Stimulated activated CD4-positive, alpha-beta T cell treated with anti-CD3 and anti-CD28 coated beads, Interleukin-4, amount 100 ng/mL, for 24 hours (primary cell): ENCODE measurements around the gene BMPER.

Experiments used
- DNase-seq: peaks from one replicate; pipeline ENCODE4 v3.0.0-alpha.2; 2020

BMPER gene

DNA sequence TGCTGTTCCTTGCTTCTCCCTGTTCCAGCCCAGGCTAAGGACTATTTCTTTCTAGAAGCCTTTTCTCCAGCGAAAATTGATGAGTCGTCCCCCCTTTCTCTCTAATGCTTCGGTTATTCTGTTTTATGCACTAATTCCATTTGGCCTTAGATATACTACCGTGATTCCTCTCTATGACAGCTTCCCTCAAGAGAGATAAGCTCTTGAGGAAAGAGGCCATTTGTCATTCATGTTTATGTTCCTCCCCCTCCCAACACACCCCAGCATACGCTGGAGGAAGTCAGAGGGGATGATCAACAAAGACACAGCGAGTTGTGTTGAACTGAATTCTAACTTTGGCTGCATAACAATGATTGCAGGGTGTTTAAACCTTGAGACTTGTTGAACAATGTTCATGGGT, 198.8 kb downstream of the BMPER start:
- DNase-seq: no peak

DNA sequence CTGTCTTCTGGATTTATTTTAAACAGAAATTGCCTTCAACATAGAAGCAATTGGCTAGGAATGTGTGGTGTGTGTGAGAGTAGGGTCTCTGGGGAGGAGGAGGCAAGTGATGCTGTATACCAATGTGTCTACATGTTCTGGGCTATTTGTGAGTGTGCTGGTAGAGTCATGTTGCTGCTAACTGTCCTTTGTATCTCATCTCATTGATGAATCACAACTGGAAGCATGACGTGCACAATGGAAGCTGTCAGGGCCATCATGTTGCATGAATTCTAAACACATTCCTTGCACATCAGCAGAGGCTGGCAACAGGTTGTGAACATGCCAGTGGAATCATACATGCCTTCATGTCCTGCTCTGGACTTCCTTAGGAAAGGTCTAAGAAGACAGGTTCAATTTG, 199.7 kb downstream of the BMPER start:
- no peak for DNase-seq

DNA sequence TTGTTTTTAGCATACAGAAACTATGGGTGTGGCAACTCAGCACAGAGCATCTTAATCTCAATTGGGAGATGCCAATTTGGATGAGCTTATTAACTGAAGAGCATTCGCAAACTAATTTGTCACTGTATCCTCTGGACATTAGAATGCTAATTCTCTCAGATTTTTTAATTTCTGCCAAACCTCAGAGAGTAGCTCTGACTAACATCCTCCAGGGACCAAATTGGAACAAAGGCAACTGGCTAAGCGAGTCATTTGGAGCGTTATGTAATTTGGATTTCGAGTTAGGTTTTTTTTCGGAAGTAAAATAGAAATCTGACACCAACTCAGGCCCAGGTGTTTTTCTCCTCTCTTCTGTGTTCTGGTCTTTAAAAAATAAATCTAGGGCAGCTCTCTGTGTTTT, 201.9 kb downstream of the BMPER start:
- DNase-seq: no peak

DNA sequence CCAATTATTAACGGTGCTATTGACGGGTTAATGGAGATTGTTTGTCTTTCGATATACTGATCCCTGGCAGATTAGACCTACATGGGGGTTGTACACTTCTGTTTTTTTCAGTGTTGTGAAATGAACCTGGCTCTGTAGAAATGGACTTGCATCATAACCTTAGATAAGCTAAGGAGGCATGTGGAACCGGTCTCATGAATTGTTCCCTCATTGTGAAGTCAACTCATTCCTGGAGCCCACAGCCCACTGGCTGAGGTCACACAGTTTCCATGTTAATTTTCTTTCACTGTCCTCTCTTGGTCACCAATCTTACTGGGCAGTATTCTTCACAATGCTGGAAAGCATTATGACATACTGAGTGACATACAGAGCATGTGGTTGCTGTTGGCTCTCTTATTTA, 202.8 kb downstream of the BMPER start:
- no peak for DNase-seq

DNA sequence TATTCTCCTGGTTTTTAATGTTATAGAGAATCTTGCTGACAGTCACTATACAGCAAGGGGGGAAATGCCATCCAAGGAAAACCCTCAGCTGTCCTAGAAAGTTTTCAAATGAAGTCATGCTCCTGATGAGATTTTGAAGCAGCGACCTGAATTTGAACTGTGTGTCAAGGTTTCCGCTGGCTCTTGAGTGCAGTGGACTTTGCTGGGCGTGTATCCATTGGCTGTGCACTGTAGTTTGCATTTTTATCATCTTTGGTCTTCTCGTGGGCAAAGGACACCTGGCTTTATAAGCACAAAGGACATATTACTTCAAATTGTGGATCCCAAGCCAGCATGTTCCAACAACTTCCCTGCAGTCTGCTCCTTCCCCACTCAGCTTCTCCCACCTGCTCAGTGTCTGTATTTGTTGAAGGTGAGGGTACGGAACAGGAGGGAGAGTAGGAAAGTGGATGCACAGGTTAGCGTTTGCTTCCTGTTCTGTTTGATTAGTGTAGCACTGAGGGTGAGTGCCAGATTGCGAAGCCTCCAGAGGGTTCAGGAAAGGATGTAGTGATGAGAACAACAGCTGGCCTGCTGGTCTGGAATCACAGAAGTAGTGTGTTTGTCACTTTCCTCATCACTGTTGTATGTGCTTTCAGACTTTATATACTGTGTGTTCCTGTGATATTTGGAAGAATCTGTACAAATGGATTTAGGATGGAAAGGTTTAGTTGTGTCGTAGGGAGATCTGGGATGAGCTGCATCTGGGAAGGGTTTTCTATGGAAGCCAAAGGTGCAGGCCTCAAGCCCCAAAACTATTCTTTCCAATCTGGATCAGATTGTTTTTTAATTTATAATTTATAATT, 204.8 kb downstream of the BMPER start:
- DNase-seq: no peak

DNA sequence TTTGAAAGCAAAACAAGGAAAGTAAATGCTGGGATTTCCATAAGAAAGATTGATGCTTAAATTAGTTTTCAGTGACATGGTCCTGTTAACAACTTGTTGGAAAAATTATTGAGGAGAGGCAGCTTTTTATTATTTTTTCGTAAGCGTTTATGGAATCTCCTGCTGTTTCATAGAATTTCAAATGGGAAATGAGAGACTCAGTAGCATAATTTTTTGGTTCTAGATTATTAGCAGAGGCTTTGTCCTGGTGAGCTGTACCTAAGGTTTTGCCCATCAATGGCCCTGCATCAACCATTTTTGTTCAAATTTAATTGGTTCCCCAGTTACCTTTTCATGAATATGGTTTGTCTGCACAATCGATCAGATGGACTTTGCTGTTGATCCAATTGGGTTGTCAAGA, 205.7 kb downstream of the BMPER start:
- no peak for DNase-seq

DNA sequence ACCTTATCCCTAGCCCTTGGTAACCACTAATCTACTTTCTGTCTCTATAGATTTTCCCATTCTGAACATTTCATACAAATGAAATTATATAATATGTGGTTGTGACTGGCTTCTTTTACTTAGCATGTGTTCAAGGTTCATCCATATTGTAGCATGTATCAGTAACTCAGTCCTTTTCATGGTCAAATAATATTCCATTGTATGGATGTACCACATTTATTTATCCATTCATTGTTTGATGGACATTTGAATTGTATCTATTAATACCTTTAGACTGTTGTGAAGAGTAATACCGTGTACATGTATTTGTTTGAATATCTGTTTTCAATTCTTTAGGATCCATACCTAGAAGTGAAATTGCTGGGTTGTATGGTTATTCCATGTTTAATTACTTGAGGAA, 210.2 kb downstream of the BMPER start:
- DNase-seq: no peak

DNA sequence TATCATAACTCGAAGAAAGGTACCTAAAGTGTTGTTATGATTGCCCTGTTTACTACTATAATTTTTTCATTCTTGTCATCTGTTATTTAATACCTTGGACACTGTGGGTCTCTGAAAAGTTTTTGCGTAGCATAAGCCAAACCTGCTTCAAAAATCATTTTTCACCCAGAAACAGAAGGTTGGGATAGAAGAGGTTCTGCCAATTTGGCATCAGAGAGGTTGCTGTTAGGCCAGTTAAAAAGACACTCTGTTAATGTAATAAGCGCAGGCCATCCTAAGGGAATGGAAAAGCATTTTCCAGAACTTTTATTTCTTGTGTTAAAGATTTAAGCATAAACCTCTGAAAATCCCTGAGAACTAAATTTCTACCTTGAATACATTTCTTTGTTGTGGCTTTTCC, 212.2 kb downstream of the BMPER start:
- no peak for DNase-seq

DNA sequence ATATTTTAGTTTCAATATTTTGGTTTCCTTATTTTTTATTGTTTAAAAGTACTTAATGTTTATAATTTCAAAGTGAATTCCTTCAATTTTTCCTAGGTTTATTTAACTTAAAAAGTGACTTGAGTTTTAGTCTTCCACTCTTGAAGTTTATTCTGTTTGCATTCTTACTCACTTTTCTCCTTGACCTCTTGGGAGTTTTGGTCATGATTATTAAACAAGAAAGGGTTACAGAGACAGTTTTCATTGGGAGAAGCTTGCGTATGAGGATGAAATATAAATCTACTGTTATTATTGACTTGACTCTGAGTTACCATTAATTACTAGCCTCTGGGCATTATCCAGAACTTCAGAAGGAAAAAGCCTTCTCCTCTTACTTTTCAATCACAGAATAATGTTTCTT, 216.0 kb downstream of the BMPER start:
- DNase-seq: no peak

DNA sequence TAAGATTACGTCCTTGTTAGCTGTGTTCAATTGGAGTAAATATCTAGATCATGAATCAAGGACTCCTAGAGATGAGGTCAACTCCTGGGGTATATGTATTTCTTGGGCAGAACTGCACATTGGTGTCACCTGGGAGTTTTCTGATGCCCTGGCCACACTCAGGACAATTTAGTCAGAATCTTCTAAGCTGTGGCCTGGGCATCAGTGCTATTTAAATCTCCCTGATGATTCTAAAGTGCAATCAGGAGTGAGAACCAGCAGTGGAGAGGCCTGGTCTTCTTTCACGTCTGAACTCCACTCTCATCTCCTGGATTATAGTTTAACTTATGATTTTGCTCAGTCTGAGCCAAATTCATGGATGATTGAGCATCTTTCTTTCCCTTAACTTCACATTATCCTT, 218.0 kb downstream of the BMPER start:
- DNase-seq: no peak

DNA sequence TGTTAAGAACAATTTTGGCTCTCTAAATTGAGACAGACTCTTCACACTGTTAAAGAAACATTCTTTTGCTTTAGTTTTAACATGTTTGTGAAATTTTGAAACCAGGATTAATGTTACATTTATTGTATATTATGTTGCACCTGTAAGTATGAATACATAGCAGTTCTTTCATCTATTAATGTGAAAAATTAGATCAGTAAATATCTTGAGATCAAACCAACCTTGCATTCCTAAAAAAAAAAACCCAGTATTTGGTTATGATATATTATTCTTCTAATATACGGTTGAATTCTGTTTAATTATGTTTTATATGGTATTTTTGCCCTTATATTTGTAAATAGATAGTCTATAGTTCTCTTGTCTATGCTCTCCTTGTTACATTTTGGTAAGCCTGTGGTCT, 219.4 kb downstream of the BMPER start:
- DNase-seq: no peak

DNA sequence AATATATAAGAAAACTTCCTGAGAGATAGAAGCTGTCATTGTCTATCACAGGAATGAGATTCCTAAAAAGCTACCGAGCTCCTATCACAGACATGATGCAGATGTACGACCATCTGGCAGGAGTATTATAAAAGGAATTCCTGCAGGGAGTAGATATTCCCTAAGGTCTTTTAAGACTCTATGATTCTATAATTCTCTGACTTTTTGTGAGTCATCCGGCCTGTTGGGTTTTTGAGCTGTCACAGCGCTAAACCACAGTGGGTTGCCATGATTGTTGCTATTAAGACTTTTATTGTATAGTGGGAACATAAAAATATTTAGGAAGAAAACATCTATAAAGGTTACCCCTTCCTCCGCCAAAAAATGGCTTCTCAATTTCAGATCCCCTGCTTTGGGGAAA, 223.4 kb downstream of the BMPER start:
- no peak for DNase-seq

DNA sequence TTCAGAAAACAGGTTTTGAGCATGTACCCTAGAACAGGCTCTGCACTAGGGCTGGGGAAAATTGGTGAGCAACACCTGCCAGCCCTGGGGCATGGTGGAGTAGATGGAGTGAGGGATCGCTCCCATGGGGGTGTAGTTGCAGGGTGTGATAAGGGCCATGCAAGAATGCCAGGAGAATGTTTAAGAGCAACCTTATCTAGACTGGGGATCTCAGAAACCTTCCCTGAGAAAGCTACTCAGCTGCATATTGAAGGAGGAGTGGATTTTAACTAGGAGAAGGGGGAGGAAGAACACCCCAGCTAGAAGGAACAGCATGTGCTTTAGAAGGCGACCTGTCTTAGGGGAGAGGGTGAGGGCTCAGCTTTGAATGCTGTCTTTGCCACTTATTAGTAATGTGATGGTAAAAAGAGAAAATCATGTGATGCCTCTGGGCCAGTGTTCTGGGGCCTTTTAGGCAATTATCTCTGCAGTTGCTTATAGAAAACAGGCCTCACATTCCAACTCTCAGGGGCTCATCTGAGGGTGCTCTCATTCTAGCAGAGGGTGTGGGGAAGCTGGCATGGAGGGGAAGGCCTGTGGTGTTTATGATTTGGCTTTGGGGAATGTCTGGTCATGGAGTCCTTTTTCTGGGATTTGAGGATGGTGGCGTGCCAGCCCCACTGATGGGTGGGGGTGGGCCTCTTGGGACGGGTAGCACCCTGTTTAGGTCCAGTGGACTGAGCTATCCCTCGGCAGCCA, 225.4 kb downstream of the BMPER start:
- DNase-seq: no peak

DNA sequence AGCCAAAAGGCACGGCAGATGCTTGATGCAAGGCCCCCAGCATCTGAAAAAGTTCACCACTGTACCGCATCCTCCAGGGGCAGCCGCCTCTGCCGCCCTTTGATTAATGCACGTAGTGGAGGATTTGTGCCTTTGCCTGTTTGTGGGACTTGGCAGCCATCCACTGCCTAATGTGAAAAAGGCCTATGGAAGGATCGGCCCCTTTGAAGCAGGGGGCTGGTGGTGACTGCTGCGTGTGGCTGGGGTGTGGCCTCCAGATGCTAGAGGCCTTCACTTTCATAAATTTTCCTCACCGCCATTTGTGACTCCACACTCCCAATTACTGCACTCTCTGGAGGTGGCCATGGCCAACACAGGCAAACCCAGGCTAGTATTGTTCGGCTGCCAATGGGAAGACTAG, 226.0 kb downstream of the BMPER start:
- no peak for DNase-seq

DNA sequence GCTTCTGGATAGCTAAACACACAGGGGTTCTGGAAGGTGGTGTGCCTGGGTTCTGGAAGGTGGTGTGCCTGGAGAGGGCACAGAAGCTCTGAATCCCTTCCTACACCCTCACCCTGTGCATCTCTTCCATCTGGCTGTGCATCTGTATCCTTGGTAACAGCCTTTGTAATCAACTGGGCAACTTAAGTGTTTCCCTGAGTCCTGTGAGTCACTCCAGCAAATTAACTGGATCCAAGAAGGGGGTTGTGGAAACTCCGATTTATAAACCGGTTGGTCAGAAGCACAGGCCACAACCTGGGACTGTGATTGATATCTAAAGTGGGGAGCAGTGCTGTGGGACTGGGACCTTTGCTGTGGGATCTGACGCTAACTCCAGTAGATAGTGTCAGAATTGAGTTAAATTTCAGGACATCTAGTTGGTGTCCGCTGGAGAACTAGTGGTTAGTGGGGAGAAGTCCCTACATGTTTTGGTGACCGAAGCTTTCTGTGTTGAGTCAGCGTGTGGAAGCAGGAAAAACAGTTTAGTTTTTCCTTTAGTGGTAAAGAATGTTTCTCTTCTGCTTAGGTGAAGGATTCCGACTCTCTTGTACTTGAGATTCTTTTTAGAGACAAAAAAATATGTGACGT, 228.1 kb downstream of the BMPER start:
- DNase-seq: no peak

DNA sequence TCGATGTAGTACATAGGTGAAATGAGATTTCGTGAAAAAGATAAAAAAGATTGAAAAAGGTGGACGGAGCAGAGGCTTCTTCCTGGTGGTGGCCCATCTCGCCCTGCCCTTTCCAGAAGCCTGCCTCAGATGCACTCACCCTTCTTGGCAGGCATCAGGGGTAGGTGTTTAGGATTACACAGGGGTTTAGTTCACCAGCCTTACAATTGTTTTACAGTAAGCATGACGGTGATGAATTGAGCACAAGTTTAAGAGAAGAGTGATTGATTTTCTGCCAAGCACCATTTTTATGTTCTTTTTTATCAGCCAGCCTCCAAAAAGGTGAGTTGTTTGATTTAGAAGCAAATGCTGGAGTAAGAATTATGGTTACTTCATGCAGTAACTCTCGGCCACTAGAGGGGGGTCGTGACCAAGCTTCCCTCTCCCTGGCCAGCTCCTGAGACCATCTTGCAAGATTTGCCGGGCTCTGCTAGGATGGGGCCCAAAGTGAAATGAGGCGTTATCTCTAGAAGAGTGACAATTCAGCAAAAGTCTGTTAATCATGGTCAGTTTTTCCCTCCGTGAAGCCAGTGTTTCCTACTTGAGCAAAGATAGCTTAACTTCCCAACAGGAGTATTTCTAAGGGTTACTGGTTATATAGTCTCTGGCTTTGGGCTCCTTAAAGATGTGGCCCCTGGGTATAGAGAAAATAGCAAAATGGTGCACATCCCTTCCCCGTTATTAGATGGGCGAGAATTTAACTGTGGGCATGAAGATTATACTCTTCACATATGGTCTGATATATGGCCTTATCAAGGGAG, 228.8 kb downstream of the BMPER start:
- DNase-seq: no peak

DNA sequence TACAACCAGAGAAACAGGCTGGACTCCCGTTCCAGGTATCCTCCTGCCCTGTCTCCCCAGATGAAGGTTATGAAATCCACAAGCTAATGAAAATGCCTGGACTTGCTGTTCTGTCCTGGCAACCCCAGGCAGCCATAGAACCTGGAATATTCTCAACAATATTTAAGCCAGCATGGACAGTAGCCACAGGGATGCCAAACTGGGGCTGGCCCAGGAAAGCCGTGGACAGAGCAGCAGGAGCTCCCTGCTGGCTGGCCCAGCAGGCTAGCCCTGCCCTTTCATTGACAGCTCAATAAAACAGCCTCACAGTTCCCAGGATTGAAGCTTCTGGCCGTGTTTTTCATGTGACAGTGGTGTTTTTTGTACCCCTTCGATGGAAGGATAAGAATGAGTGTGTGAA, 230.6 kb downstream of the BMPER start:
- DNase-seq: no peak

DNA sequence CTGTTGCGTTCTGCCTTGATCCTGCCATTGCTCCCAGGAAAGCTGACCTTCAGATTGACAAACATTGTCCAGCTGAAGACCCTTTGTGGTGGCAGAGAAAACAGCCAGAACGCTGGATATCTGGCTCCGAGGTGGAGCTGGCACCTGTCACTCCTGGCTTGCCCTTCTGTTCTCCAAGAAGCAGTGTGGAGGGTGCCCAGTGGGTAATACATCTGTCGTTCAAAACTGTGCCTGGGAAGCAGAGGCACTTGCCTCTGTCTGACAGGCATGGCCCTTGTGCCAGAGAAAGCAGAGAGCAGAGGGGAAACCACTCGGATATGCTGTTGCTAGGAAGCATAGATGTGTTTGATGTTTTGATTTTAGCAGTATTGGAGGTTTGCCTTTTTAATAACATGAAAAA, 231.4 kb downstream of the BMPER start:
- DNase-seq: no peak

DNA sequence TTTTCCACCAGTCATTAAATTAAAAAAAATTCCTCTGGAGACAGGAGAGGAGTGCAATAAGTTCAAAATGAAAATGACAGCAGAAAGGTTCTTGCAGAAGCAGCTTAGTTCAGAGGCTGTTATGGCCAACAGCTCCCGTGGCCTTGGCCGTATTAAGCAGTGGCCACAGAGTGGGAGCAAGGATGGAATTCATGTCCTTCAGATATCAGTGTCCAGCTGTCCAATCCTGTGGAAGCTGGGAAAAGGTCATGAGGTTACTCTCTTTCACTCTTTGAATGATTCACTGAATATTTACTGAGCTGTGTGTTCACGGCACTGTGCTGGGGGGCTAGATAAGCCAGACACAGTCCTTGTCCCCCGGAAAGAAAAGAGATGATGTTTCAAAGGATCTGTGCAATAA, 231.8 kb downstream of the BMPER start:
- no peak for DNase-seq

DNA sequence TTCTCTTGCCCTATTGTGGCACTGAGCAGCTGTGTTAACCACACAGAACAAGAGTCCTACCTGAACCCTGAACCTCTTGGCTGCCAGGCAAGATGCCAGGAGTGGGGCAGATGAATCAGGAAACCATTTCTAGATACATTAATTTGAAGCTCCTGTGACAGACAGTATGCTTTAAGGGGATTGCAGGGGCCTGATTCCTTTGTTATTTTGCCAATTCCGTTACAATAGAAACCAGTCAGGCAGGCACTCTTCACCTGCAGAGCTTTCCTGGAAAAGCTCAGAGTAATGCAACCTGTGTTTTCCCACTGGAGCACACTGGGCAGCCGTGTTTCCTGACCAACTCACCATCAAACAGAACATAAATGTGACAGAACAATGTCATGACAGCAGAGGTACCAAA, 233.1 kb downstream of the BMPER start:
- DNase-seq: no peak

DNA sequence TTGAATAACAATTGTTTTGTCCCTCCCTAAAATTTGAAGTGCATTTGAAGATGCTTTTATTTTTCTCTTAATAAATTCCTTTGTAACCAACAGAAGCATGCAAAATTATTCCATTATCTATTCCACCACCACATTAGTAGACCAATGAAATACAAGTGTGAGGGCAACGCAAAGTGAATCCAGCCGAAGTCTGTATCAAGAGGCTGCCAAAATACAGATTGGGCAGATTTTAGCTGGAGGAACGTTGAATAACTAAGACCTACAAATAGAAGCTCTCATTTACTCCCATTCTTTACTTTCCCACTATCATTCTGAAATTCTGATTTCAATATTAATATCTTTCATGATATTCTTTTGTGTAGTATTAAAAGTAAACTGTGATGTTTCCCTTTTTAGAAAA, 233.7 kb downstream of the BMPER start:
- DNase-seq: no peak

DNA sequence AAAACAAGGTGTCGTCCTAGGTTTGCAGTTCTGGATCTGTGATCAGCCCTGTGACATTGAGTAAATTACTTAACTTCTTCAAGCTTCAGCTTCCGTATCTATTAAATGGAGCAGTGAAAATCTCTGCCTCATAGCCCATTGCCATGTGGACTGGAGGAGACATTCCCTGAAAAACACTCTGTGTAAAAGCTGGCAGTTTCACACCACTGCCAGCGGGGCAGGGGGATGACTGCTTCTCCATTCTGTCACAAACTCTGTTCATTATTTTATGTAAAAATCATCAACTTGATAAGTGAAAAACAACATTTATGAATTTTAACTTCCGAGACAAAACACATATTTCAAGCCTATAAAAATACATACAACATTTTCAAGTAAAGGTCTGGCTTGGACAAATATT, 234.7 kb downstream of the BMPER start:
- DNase-seq: no peak

DNA sequence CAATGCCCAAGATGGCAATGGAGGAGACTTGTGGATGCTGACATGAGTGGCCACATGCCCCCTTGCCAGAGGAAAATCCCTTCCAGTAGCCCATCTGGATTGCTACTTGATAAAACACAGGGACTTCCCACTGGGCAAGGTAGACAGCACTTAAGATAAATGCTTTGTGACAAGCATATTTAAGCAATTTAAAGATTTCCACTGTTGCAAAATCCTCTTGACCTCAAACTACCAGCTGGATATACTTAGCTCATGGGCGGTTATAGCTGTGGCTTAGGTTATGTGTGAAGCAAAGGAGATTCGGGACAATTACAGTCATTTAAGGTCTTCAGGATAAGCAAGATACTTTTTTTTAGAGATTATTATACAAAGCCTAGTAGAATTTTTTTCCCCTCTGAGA, 238.1 kb downstream of the BMPER start:
- DNase-seq: no peak
